Activated T-helper 17 cell treated with anti-CD3 and anti-CD28 coated beads, Interleukin-2, amount 50 U/mL, for 72 hours (primary cell): ENCODE results near the gene ATG4A. TPM values are rescaled to one million over a fixed set of nuclear protein-coding genes. Genes with fewer than 3 reads are reported as not detected.

ENCODE experiments used
- ATAC-seq: fragments of 150-1000 bp; cut with Tn5 transposase; replicated peaks from 2 replicates; pipeline ENCODE4 v1.10.0; 2021; ENCODE audit warnings: mild to moderate bottlenecking, moderate library complexity
- H3K27ac Mint-ChIP-seq: one replicate; pipeline ENCODE4 v1.8.0; 2022; ENCODE audit warnings: mixed read lengths
- H3K27me3 Mint-ChIP-seq: one replicate; pipeline ENCODE4 v1.8.0; 2022; ENCODE audit warnings: mixed read lengths
- H3K36me3 Mint-ChIP-seq: one replicate; pipeline ENCODE4 v1.8.0; 2022; ENCODE audit warnings: low read depth, mild to moderate bottlenecking, mixed read lengths
- H3K4me1 Mint-ChIP-seq: one replicate; pipeline ENCODE4 v1.8.0; 2022; ENCODE audit warnings: mixed read lengths
- H3K4me3 Mint-ChIP-seq: one replicate; pipeline ENCODE4 v1.8.0; 2022; ENCODE audit warnings: mild to moderate bottlenecking, mixed read lengths
- H3K9me3 Mint-ChIP-seq: one replicate; pipeline ENCODE4 v1.8.0; 2022; ENCODE audit warnings: mixed read lengths
- total RNA-seq, 2 donors: library from RNA; stranded (reverse); gene quantifications; one replicate each; pipeline ENCODE4 v1.2.3, GENCODE V29; 2022

ATG4A gene
- total RNA-seq, 2 donors from 2014 or later = 9.0 to 11.8 TPM

DNA sequence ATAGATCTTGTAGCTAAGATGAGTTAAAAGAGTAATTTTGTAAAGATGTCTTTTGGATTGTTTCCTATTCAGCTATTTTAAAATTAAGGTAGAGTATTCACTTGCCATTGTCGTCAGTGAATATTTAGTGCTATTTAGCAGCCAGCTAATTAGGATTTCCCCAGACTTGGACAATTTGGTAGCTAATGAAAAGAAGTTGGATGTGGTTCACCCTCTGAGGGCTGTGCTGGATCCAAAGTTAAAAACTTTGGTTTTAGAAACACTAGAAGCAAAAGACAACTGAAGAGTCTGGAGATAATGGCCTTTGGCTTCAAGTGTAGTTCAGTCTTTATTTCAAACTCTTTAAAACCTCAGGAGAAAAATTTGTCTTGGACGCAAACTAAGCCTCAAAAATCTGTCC, 41.3 kb downstream of the ATG4A start:
- no peaks in the 10 kb centered on the region for H3K27me3 Mint-ChIP-seq
- H3K4me3 Mint-ChIP-seq = no peak overlapping the region
- H3K4me1 Mint-ChIP-seq = no peaks in the 10 kb centered on the region
- no peaks in the 10 kb centered on the region for H3K9me3 Mint-ChIP-seq
- no peak overlapping the region for H3K27ac Mint-ChIP-seq
- no peak for ATAC-seq
- H3K36me3 Mint-ChIP-seq = peaks cover 69% of the 10 kb centered on the region

DNA sequence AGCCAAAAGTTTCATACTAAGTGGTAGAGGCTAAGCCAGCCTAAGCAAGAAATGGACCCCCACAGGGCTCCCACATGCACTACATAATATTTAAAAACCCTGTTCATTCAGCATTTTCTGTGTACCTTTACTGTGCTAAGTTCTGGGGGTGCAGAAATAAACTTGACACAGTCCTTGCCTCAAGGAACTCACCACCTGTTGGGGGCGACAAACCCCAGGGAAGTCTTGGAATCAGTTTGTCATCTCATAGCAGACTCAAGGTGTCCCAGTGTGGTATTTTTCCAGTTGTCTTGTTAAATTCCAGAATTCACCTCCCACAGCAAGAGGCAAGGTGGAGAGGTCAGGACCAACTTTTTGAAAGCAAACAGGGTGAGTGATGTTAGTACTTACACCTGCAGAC, 43.1 kb downstream of the ATG4A start:
- no peaks in the 10 kb centered on the region for H3K27me3 Mint-ChIP-seq
- H3K27ac Mint-ChIP-seq = no peak overlapping the region
- no peak for ATAC-seq
- H3K36me3 Mint-ChIP-seq = peaks cover 79% of the 10 kb centered on the region
- H3K9me3 Mint-ChIP-seq = no peaks in the 10 kb centered on the region
- no peaks in the 10 kb centered on the region for H3K4me1 Mint-ChIP-seq
- H3K4me3 Mint-ChIP-seq = no peak overlapping the region

DNA sequence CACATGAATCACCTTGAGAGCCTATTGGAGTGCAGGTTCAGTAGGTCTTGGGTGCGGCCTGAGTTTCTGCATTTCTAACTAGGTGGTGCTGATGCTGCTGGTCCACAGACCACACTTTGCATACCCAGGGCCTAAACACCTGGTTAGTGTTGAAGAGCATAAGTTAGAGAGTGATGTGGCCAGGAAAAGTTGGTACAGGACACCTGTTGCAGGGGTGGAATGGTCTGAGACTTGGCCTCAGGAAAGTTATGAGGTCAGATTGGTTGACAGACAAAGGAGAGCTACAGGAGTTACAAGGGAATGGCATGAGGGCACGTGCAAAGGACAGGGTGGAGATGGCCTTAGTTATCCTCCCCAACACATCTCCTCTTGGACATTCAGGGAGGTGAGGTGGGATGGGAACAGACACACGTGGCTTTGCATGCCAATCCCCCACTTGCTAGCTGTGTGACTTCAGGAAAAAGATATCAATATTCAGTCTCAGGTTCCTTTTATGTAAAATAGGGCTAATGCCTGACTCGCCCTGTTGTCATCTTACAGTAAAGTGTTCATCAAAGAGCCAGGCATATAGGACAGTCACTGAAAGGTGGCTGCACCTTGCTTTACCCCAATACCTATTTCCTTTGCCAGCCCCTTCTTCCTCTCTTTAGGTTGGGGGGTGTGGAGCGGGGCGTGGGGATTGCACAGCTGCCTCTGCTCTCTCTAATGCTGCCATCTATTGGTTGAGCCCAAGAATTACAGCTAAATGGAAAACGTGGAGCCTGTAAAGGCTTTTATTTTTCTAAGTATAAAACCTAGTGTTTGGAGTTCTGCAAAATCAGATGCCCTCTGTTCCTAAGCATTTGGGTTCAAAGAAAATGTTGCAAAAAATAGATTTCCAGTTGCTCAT, 47.5 kb downstream of the ATG4A start:
- no peaks in the 10 kb centered on the region for H3K9me3 Mint-ChIP-seq
- no peak overlapping the region for H3K4me3 Mint-ChIP-seq
- no peaks in the 10 kb centered on the region for H3K27me3 Mint-ChIP-seq
- H3K4me1 Mint-ChIP-seq = no peaks in the 10 kb centered on the region
- ATAC-seq = no peak
- H3K27ac Mint-ChIP-seq = no peak overlapping the region
- peaks cover 67% of the 10 kb centered on the region for H3K36me3 Mint-ChIP-seq

DNA sequence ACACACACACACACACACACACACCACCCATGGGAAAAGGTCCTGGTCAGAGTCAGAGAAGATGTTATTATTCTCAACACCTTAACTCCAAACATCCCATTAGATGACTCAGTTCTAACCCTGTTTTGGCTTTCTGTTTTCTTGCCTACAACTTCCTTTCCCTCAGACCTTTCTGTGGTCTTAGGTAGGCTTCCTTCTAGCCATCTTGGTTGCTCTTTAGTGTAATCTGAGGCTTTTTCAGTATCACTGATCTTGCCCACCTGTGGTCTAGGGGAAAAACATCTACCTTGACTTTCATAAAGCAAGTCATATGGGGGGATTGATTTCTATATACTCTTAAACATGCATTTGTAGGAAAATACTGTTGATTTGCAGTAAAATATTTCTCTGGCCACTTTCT, 56.9 kb downstream of the ATG4A start:
- H3K36me3 Mint-ChIP-seq = peaks cover 51% of the 10 kb centered on the region
- H3K27me3 Mint-ChIP-seq = no peaks in the 10 kb centered on the region
- ATAC-seq = peak; percentile 95
- H3K4me1 Mint-ChIP-seq = peaks cover 8% of the 10 kb centered on the region
- H3K27ac Mint-ChIP-seq = peak overlapping the region; percentile 78
- H3K4me3 Mint-ChIP-seq = no peak overlapping the region
- no peaks in the 10 kb centered on the region for H3K9me3 Mint-ChIP-seq

DNA sequence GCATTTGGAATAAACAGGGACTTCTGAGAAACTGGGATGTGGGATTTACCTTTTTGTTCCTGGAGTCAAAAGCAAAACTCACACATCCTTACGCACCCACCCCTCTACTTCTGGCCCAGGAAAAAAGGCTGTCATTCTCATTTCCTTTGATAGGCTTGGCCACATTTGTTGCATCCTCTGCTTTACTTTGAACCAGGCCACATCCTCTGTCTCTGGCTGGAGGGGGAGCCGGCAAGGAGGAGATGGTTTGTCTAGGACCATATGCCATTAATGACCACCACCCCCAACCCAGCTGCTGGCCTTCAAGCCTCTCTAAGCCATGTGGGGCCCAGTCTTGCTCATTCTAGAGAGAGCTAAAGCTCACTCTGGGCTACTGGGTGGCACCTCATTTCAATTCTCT, 64.5 kb downstream of the ATG4A start:
- ATAC-seq = no peak
- Mint-ChIP-seq H3K27me3 (no peaks in the 10 kb centered on the region), H3K36me3 (peaks cover 34% of the 10 kb centered on the region), H3K27ac (no peak overlapping the region), H3K4me1 (no peaks in the 10 kb centered on the region), H3K9me3 (no peaks in the 10 kb centered on the region), H3K4me3 (no peak overlapping the region)

DNA sequence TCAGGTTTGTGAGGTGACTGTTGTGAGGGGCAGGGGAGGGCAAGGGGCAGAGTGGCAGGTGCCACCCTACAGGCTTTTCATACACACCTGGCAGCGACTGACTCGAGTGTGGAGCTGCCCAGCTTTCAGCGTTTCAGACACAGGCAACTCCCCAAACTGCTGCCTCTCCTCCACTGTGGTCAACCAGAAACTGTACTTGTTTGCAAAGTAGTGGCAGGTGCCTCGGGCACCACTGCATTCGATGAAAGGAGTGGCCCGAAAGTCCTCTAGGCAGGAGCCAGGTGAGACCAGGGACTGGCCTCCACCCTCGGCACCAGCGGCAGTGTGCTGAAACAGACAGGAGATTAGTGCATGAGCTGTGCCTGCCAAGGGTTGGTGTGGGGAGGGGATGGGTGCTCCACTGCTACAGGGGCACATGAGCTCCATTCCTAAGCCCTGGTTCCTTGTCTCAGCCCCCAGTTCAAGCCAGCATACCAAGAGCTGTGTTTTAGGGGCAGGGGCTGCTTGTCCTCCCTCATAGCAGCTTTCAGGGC, 65.4 kb downstream of the ATG4A start:
- Mint-ChIP-seq H3K36me3 (peaks cover 26% of the 10 kb centered on the region), H3K27me3 (no peaks in the 10 kb centered on the region), H3K4me1 (no peaks in the 10 kb centered on the region), H3K27ac (no peak overlapping the region), H3K4me3 (no peak overlapping the region), H3K9me3 (no peaks in the 10 kb centered on the region)
- ATAC-seq = no peak

DNA sequence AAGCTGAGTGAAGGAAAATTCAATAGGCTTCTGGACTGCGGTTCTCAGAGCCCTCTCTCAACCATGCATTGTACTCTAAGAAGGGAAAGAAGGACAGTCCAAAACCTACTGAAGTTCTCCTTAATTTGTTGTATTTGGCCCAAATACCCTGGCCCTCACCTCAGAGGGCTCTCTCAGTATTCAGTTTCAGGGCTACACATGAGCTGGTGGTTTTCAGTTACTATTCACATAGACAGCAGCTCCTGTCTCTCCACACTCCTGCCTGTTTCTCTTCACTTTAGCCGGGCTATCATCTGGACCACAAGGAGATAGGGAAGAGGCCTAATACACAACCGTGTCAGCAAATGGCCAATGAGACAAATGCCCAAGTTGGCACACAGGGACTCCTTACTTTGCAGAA, 66.0 kb downstream of the ATG4A start:
- Mint-ChIP-seq H3K36me3 (peaks cover 26% of the 10 kb centered on the region), H3K27me3 (no peaks in the 10 kb centered on the region), H3K9me3 (no peaks in the 10 kb centered on the region), H3K4me3 (no peak overlapping the region), H3K27ac (no peak overlapping the region), H3K4me1 (no peaks in the 10 kb centered on the region)
- no peak for ATAC-seq

DNA sequence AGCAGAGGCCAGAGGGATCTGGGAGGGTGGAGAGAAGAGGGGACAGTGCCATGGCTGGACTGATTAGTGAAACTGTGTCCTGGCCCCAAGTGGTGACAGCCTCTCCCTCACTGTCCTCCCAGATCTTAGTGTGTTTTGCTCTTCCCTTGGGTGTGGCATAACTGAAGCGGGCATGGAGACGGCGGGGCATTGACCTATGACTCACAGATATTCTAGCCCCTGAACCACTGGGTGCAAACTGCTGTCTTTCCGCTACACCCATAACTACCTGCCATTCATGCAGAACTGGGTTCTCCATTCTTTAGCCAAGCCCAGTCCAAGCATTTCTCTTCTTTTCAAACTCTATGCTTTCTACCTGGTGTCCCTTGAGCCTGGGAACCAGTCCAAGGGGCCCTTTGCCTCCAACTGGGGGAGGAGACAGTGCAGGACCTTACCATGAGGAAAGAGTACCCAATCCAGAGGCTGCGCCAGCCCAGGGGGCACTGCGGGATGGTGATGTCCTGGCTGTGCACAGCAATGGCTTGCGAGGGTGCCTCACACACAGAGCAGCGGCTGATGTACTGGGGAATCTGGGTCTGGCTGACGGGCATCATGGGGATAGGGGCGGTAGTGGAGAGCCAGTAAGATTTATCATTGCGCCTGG, 67.6 kb downstream of the ATG4A start:
- Mint-ChIP-seq H3K4me3 (no peak overlapping the region), H3K4me1 (no peaks in the 10 kb centered on the region), H3K27ac (no peak overlapping the region), H3K27me3 (no peaks in the 10 kb centered on the region), H3K36me3 (peaks cover 16% of the 10 kb centered on the region), H3K9me3 (no peaks in the 10 kb centered on the region)
- ATAC-seq = no peak

DNA sequence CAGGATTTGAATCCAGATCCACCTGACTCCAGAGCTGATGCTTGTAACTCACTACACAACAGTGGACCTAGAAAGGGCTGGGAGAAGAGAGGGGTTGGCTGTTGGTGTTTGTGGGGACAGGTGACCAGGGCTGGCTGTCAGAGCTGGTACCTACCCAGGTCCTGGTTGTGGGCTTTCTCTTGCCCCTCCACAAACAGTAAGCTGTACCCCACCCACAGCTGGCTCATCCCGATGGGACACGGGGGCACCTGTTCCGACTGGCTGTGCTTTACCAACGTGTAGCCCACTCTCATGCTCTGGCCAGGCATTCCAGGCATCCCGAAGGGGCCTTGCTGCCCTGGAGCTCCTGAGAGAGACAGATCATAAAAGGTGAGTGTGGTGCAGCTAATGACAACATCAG, 68.7 kb downstream of the ATG4A start:
- H3K9me3 Mint-ChIP-seq = no peaks in the 10 kb centered on the region

DNA sequence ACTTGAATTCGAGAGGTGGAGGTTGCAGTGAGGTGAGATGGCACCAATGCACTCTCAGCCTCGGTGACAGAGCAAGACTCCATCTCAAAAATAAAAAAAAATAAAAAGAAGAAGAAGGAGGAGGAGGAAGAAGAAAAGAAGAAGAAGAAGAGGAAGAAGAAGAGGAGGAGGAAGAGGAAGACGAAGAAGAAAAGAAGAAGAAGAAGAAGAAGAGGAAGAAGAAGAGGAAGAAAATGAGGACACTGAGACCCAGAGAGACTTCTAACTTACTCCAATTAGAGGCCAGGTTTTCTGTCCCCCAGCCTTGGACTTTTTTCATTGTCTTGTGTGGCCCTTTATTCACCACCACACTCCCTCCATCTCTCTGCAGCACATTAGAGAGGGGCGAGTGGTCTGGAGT, 70.7 kb downstream of the ATG4A start:
- no peak for ATAC-seq
- H3K27me3 Mint-ChIP-seq = no peaks in the 10 kb centered on the region

More for the DNA sequence above, 68.7 kb downstream of the ATG4A start:
- Mint-ChIP-seq H3K27me3 (no peaks in the 10 kb centered on the region), H3K27ac (no peak overlapping the region), H3K36me3 (peaks cover 4% of the 10 kb centered on the region), H3K4me1 (no peaks in the 10 kb centered on the region), H3K4me3 (no peak overlapping the region)
- ATAC-seq = no peak

DNA sequence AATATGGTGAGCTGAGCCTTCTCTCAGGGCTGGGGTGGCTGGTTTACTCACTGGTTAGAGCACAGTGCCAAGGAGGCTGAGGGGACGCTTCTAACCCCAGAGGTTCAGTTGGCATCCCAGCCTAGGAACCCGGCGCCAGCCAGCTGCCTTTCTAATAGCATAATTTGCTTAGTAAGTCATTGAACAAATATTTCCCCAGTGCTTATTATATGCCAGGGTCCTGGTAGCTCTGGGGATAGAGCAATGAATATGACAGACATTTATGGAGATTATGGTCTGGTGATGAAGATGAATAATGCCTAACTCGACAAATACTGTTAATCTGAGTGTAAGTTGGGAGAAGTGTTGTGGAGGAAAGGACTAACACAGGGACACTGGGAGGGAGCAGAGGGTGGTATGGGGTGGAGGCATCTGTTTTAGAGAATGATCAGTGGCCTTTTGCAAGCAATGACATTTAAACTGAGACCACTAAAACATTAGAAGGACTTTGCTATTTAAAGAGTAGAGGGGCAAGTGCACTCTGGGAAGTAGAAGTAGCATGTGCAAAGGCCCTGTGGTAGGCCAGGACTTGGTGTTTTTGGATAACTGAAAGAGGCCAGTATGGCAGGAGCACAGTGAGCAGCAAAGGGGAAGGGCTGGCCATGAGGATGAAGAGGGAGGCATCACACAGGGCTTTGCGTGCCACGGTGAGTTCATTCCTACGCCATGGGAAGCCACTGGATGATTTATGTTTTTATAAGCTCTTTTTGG, 71.9 kb downstream of the ATG4A start:
- ATAC-seq = no peak
- no peaks in the 10 kb centered on the region for H3K9me3 Mint-ChIP-seq
- H3K4me1 Mint-ChIP-seq = no peaks in the 10 kb centered on the region
- no peaks in the 10 kb centered on the region for H3K27me3 Mint-ChIP-seq
- H3K36me3 Mint-ChIP-seq = no peaks in the 10 kb centered on the region
- H3K27ac Mint-ChIP-seq = no peak overlapping the region
- no peak overlapping the region for H3K4me3 Mint-ChIP-seq

More for the DNA sequence above, 70.7 kb downstream of the ATG4A start:
- Mint-ChIP-seq H3K36me3 (no peaks in the 10 kb centered on the region), H3K4me3 (no peak overlapping the region), H3K9me3 (no peaks in the 10 kb centered on the region), H3K27ac (no peak overlapping the region), H3K4me1 (no peaks in the 10 kb centered on the region)

DNA sequence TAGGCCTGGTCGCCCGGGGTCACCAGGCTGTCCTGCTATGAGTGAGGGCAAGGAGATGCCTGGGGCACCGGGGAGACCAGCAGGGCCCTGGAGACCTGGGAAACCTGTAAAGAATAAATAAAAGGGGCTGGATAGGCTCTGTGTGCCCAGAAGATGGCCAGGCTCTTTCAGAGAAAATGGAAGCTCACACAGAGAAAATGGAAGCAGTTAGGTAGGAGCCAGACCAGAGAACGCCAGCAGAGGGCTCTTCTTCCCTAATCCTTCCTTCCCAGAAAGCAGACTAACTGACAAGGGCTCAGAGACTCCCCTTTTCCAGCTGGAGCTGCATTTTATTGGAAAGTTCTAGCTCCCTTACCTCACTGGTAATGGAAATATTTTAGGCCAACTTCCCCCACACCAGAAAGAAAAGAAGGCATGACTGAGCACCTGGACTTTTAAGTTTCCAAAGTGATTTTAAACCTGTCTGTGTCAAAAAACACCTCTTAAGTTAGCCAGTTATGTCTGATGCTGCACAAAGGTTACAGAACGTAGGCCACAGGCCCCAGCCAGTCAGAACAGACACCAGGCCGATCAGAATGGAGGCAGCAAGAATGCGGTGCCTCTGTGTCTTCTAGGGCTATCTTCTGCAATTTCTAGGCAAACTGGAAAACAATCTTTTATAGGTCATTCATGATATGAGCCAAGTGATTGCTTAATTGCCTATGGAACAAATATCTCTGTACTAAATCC, 74.0 kb downstream of the ATG4A start:
- H3K36me3 Mint-ChIP-seq = no peaks in the 10 kb centered on the region
- no peak for ATAC-seq
- no peak overlapping the region for H3K4me3 Mint-ChIP-seq
- H3K27me3 Mint-ChIP-seq = no peaks in the 10 kb centered on the region
- no peak overlapping the region for H3K27ac Mint-ChIP-seq
- no peaks in the 10 kb centered on the region for H3K9me3 Mint-ChIP-seq
- no peaks in the 10 kb centered on the region for H3K4me1 Mint-ChIP-seq

DNA sequence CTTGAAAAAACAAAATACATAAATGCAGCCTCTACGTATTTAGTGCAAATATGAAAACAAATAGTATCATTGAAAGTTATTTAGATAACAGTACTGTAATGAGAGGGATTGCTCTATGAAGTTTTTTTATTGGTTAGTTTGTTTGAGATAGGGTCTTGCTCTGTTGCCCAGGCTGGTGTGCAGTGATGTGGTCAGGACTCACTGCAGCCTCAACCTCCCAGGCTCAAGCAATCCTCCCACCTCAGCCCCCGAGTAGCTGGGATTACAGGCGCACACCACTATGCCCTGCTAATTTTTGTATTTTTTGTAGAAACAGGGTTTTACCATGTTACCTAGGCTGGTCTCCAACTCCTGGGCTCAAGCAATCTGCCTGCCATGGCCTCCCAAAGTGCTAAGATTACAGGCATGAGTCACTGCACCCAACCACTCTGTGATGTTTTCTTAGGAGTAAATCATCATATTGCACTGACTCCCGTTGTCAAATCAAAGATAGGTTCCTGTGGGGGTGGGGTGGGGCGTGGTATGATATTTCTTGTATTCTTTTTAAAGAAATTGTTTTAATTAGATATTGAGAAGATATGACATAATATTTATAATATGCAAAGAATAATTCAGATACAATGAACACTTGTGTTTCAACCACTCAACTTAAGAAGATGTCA, 75.8 kb downstream of the ATG4A start:
- no peaks in the 10 kb centered on the region for H3K36me3 Mint-ChIP-seq
- H3K27me3 Mint-ChIP-seq = no peaks in the 10 kb centered on the region
- no peak overlapping the region for H3K27ac Mint-ChIP-seq
- no peaks in the 10 kb centered on the region for H3K4me1 Mint-ChIP-seq
- no peaks in the 10 kb centered on the region for H3K9me3 Mint-ChIP-seq
- H3K4me3 Mint-ChIP-seq = no peak overlapping the region
- no peak for ATAC-seq
